ENCODE measurements around the gene ABCB9.

- TF ChIP-seq CTCF (conservative IDR thresholded peaks at IDR 0.05; ENCODE audit: low read depth, low read length) (no peak), EZH2 (IDR thresholded peaks at IDR 0.05; ENCODE audit: low read length, unreplicated experiment) (no peak)
These were observed 17.7 kb upstream of the ABCB9 start for GRCh38 chr12:122983789-122984515.
